Neural cell (in vitro differentiated cells): ENCODE data around the gene IFNA14. TPM values are rescaled to one million over a fixed set of nuclear protein-coding genes. Genes with fewer than 3 reads are reported as not detected.

Source experiments
- H2AFZ ChIP-seq: fragments of 200-600, 300-800 bp; sonication (generic), shearing (Covaris generic); 2 replicates; pipeline ENCODE4 v1.6.0; 2014; ENCODE audit warnings: low read depth, mild to moderate bottlenecking, antibody characterized with exemption, low read length, moderate library complexity
- H3F3A ChIP-seq: fragments of 200-600 bp; shearing (Covaris generic); 2 replicates; pipeline ENCODE4 v1.6.1; 2016; ENCODE audit warnings: mild to moderate bottlenecking, moderate library complexity, mixed read lengths, antibody characterized with exemption, low read length; ENCODE audit not compliant: insufficient read depth, poor library complexity, severe bottlenecking
- H3K27ac ChIP-seq: fragments of 200-600, 300-800 bp; sonication (generic), shearing (Covaris generic); 2 replicates; pipeline ENCODE4 v1.5.1; 2014; ENCODE audit warnings: mild to moderate bottlenecking, low read length, moderate library complexity
- H3K27me3 ChIP-seq: fragments of 300-800, 200-600 bp; sonication (generic), shearing (Covaris generic); 2 replicates; pipeline ENCODE4 v1.6.0; 2014; ENCODE audit warnings: mild to moderate bottlenecking, low read depth, low read length, moderate library complexity; ENCODE audit not compliant: insufficient read depth
- H3K36me3 ChIP-seq: fragments of 300-800, 200-600 bp; sonication (generic), shearing (Covaris generic); 2 replicates; pipeline ENCODE4 v1.5.1; 2014; ENCODE audit warnings: mild to moderate bottlenecking, antibody characterized with exemption, low read length, moderate library complexity; ENCODE audit not compliant: insufficient read depth
- H3K4me2 ChIP-seq: fragments of 300-800, 200-600 bp; sonication (generic), shearing (Covaris generic); 2 replicates; pipeline ENCODE4 v1.6.0; 2014; ENCODE audit warnings: mild to moderate bottlenecking, low read length
- H3K4me3 ChIP-seq: fragments of 300-800, 200-600 bp; sonication (generic), shearing (Covaris generic); 2 replicates; pipeline ENCODE4 v1.5.1; 2014; ENCODE audit warnings: mild to moderate bottlenecking, low read length, moderate library complexity
- H3K79me2 ChIP-seq: fragments of 200-600 bp; shearing (Covaris generic); replicated peaks from 2 replicates; pipeline ENCODE4 v1.6.0; 2014; ENCODE audit warnings: mild to moderate bottlenecking, low read length, moderate library complexity; ENCODE audit not compliant: insufficient read depth
- H3K9ac ChIP-seq: fragments of 300-800, 200-600 bp; sonication (generic), shearing (Covaris generic); 2 replicates; pipeline ENCODE4 v1.6.1; 2016; ENCODE audit warnings: mild to moderate bottlenecking, low read length, mixed read lengths
- H3K9me2 ChIP-seq: fragments of 200-600 bp; shearing (Covaris generic); 2 replicates; pipeline ENCODE4 v1.6.1; 2016; ENCODE audit warnings: mild to moderate bottlenecking, low read length, mixed read lengths; ENCODE audit not compliant: insufficient read depth
- H3K9me3 ChIP-seq: fragments of 200-600, 300-800 bp; sonication (generic), shearing (Covaris generic); 2 replicates; pipeline ENCODE4 v1.6.1; 2016; ENCODE audit warnings: mild to moderate bottlenecking, mixed run types, low read length, moderate library complexity, mixed read lengths
- H4K20me1 ChIP-seq: fragments of 200-600 bp; shearing (Covaris generic); 2 replicates; pipeline ENCODE4 v1.6.1; 2016; ENCODE audit warnings: mild to moderate bottlenecking, mixed run types; ENCODE audit not compliant: insufficient read depth
- EP300 ChIP-seq: fragments of 450-650 bp; conservative IDR thresholded peaks from 2 replicates; pipeline ENCODE4 v1.6.1; 2014; ENCODE audit warnings: antibody characterized with exemption, mild to moderate bottlenecking, moderate library complexity; ENCODE audit not compliant: poor library complexity, severe bottlenecking
- EZH2 ChIP-seq: fragments of 200-600, 300-800 bp; shearing (Covaris generic), sonication (generic); IDR thresholded peaks from 2 replicates; pipeline ENCODE4 v1.6.1; 2014; ENCODE audit warnings: antibody characterized with exemption, low read length, borderline replicate concordance, mild to moderate bottlenecking; ENCODE audit not compliant: insufficient read depth, poor library complexity, severe bottlenecking
- MXI1 ChIP-seq: fragments of 450-650 bp; conservative IDR thresholded peaks from 2 replicates; pipeline ENCODE4 v1.6.1; 2014; ENCODE audit warnings: antibody characterized with exemption, mild to moderate bottlenecking; ENCODE audit not compliant: poor library complexity, severe bottlenecking
- POLR2AphosphoS5 ChIP-seq: IDR thresholded peaks from 2 replicates; pipeline ENCODE4 v1.6.1; 2012
- RAD21 ChIP-seq: fragments of 450-650 bp; conservative IDR thresholded peaks from 2 replicates; pipeline ENCODE4 v1.6.1; 2014; ENCODE audit warnings: antibody characterized with exemption, mild to moderate bottlenecking, moderate library complexity
- SMC3 ChIP-seq: fragments of 450-650 bp; conservative IDR thresholded peaks from 2 replicates; pipeline ENCODE4 v1.6.1; 2014; ENCODE audit warnings: antibody characterized with exemption, mild to moderate bottlenecking, moderate library complexity; ENCODE audit not compliant: poor library complexity
- TAF1 ChIP-seq: IDR thresholded peaks from 2 replicates; pipeline ENCODE4 v1.6.1; 2012; ENCODE audit warnings: low read depth
- polyA plus RNA-seq: library from polyadenylated mRNA; depleted of rRNA; stranded (reverse); fragments of >200 nt; gene quantifications from 2 replicates; pipeline ENCODE4 v1.2.3, GENCODE V29; 2014
- TF ChIP-seq, protein P1 (sequence below): IDR thresholded peaks from 2 replicates; pipeline ENCODE4 v1.6.1; 2012; ENCODE audit warnings: borderline replicate concordance
- TF ChIP-seq, protein P2 (sequence below): fragments of 450-650 bp; IDR thresholded peaks from 2 replicates; pipeline ENCODE4 v1.5.1; 2014; ENCODE audit warnings: antibody characterized with exemption, mild to moderate bottlenecking, moderate library complexity; ENCODE audit not compliant: poor library complexity, severe bottlenecking

Gene IFNA14
- polyA plus RNA-seq, 1 donor from 2014 or later: not detected

DNA sequence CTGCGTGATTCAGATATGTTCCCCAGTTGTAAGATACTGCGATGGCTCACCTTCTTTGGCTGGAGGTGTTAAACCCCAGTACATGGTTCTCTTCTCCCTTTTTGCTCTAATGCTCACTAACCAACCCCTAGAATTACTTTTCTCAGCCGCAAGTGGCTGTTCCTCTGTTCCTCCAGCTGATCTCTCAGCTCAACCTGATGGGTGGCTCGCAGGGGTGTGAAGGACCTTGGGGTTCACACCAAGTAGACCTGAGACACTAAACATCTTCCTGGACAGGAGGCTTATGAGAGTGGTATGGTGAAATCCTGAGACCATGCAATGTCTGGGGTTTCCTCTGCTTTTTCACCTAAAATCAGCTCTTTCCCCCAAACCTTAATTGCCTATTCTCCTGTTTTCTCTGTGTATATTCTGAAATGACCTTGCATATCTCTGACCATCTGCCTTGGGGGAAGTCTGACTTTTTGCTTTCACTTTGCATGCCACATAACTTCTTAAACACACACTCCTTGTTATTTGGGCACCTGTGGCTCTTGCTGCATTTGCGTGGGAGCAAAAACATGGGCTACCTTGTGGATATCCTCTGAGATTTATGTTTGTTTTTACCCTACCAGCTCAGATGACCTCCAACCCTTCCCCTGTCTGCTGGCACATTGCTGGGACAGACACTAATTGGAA, 15.9 kb upstream of the IFNA14 start:
- Histone ChIP-seq H3K9me2 (no peaks in the 10 kb centered on the region), H4K20me1 (no peaks in the 10 kb centered on the region), H3K79me2 (no peaks in the 10 kb centered on the region), H3F3A (no peaks in the 10 kb centered on the region), H3K9ac (no peak overlapping the region), H3K27me3 (no peaks in the 10 kb centered on the region), H3K9me3 (no peaks in the 10 kb centered on the region), H3K4me2 (no peak overlapping the region), H2AFZ (no peak overlapping the region), H3K4me3 (no peak overlapping the region), H3K27ac (no peak overlapping the region), H3K36me3 (no peaks in the 10 kb centered on the region)
- TF ChIP-seq SMC3 (no peak), RAD21 (no peak), POLR2AphosphoS5 (no peak), EP300 (no peak), EZH2 (no peak), MXI1 (no peak), TAF1 (no peak)
- TF ChIP-seq, protein P1, sequence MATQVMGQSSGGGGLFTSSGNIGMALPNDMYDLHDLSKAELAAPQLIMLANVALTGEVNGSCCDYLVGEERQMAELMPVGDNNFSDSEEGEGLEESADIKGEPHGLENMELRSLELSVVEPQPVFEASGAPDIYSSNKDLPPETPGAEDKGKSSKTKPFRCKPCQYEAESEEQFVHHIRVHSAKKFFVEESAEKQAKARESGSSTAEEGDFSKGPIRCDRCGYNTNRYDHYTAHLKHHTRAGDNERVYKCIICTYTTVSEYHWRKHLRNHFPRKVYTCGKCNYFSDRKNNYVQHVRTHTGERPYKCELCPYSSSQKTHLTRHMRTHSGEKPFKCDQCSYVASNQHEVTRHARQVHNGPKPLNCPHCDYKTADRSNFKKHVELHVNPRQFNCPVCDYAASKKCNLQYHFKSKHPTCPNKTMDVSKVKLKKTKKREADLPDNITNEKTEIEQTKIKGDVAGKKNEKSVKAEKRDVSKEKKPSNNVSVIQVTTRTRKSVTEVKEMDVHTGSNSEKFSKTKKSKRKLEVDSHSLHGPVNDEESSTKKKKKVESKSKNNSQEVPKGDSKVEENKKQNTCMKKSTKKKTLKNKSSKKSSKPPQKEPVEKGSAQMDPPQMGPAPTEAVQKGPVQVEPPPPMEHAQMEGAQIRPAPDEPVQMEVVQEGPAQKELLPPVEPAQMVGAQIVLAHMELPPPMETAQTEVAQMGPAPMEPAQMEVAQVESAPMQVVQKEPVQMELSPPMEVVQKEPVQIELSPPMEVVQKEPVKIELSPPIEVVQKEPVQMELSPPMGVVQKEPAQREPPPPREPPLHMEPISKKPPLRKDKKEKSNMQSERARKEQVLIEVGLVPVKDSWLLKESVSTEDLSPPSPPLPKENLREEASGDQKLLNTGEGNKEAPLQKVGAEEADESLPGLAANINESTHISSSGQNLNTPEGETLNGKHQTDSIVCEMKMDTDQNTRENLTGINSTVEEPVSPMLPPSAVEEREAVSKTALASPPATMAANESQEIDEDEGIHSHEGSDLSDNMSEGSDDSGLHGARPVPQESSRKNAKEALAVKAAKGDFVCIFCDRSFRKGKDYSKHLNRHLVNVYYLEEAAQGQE: no peak
- TF ChIP-seq, protein P2, sequence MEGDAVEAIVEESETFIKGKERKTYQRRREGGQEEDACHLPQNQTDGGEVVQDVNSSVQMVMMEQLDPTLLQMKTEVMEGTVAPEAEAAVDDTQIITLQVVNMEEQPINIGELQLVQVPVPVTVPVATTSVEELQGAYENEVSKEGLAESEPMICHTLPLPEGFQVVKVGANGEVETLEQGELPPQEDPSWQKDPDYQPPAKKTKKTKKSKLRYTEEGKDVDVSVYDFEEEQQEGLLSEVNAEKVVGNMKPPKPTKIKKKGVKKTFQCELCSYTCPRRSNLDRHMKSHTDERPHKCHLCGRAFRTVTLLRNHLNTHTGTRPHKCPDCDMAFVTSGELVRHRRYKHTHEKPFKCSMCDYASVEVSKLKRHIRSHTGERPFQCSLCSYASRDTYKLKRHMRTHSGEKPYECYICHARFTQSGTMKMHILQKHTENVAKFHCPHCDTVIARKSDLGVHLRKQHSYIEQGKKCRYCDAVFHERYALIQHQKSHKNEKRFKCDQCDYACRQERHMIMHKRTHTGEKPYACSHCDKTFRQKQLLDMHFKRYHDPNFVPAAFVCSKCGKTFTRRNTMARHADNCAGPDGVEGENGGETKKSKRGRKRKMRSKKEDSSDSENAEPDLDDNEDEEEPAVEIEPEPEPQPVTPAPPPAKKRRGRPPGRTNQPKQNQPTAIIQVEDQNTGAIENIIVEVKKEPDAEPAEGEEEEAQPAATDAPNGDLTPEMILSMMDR: no peak

DNA sequence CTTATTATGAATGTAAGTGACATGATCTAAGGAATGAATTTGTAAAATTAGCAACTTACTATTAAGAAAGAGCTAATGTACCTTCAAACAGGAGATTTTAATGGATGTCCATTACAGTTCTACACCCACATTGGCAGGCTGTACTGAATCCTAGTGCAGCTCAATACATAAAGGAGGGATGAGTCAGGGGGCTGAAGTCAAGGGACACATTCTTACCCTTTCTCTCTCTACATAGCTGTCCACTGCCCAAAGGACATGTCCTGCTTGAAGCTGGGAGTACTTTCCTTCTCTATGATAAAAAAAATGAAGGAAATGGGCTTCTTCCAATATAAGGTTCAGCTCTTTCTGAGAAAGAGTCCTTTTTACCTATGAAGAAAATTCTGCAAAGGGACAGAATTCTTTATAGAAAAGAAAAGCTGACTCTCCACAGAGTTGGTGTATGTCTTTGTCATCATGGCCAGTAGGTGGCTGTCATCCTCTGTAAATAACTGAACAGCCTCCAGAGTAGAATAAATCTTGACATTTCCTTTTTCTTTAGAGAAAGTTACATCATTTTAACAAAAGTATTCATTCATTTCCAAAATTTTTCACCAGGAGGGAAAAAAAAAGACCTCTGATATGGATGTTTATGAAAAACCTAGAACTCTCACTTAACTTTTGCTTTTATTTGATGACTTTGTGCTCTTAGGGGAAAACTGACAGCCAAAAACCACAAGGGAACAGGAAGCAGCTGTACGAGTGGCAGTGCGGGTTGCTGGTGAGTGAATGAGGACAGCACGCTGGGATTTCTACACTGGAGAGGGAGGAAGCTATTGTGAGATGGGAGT, 13.1 kb upstream of the IFNA14 start:
- Histone ChIP-seq H4K20me1 (no peaks in the 10 kb centered on the region), H3K4me2 (peak overlapping the region; percentile 57), H3K27me3 (no peaks in the 10 kb centered on the region), H3K9ac (no peak overlapping the region), H3K9me3 (no peaks in the 10 kb centered on the region), H3K79me2 (no peaks in the 10 kb centered on the region), H3K9me2 (no peaks in the 10 kb centered on the region), H3K27ac (peak overlapping the region; percentile 13), H3K4me3 (peak overlapping the region; percentile 48), H2AFZ (no peak overlapping the region), H3F3A (no peaks in the 10 kb centered on the region), H3K36me3 (no peaks in the 10 kb centered on the region)
- TF ChIP-seq EZH2 (no peak), POLR2AphosphoS5 (no peak), MXI1 (no peak), SMC3 (peak; percentile 69), EP300 (no peak), TAF1 (no peak), RAD21 (peak; percentile 73)
- TF ChIP-seq, protein P2: peak; percentile 73
- TF ChIP-seq, protein P1: no peak
